ENCODE measurements around the gene KLK10.

DNA sequence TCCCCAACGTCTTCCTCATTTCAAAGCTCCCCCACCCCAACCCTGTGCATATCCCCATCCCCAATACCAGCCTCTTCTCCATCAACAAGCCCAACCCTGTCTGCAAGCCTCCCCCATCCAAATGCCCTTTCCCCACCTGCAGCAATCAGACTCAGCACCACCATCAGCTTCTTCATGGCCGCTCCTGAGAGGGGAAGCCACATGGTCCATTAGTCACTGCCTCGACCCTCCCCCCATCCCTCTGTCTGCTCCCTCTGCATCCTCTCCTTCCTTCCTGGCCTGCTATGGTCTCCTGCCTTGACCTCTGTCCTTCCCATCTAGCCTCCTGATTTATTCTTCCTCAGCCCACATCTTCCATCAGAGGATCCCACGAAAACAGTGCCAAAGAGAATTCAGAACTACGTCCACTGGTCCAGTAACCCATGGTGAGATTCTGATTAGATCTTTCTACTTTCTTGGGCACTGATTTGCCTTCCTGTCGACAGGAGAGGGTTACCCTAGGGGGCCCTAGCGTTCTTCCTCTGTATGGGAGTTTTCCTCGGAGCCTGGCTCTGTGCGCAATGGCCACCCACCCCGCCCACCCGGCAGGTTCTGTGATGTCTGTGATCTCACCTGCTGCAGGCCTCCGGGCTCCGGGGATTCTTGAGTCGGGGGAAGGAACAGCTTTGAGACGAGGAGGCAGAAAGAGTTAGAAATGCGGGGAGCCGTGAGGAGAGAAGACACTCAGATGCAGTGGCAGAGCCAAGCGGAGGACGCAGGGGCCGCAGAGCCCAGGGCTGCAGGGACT lies 51.4 kb downstream of the KLK10 start:
- TF ChIP-seq POLR2A (IDR thresholded peaks at IDR 0.05; ENCODE audit: low read depth) (no peak), CTCF (IDR thresholded peaks at IDR 0.05) (no peak)

All from esophagus muscularis mucosa (tissue), 3 donors.